ENCODE results near the gene CACNA1F.
"Not testable (repeated sequence)": the region's sequence is repeated elsewhere in the genome, so short reads cannot be mapped to it uniquely, and the experiment has no call there.

- TF ChIP-seq CTCF, EZH2, EZH2phosphoT487 (IDR thresholded peaks at IDR 0.05): not testable (repeated sequence)
Observed at GRCh38 chrX:49173544-49173943, 59.6 kb downstream of the CACNA1F start.
